Activated T-cell treated with anti-CD3 and anti-CD28 coated beads, Interleukin-2, amount 50 U/mL, for 1 hour (primary cell): ENCODE results near the gene TAL1.

Source experiments
- DNase-seq: peaks from one replicate; pipeline ENCODE4 v3.0.0-alpha.2; 2020

TAL1 gene

GRCh38 chr1:47186267-47187185 is 45.5 kb downstream of the TAL1 start:
- no peak for DNase-seq

GRCh38 chr1:47184822-47185677 is 47.0 kb downstream of the TAL1 start:
- no peak for DNase-seq

GRCh38 chr1:47184090-47184821 is 47.8 kb downstream of the TAL1 start:
- no peak for DNase-seq

- no peak for DNase-seq
These were observed 48.5 kb downstream of the TAL1 start for GRCh38 chr1:47183308-47184089.

- DNase-seq: no peak
These were observed 49.3 kb downstream of the TAL1 start for GRCh38 chr1:47182676-47183235.

- DNase-seq: no peak
These were observed 49.9 kb downstream of the TAL1 start for GRCh38 chr1:47181955-47182675.

GRCh38 chr1:47181095-47181954 is 50.7 kb downstream of the TAL1 start:
- DNase-seq: no peak

- no peak for DNase-seq
These were observed 51.4 kb downstream of the TAL1 start for GRCh38 chr1:47180603-47181094.

GRCh38 chr1:47179988-47180563 is 51.9 kb downstream of the TAL1 start:
- DNase-seq: no peak

GRCh38 chr1:47179017-47179987 is 52.7 kb downstream of the TAL1 start:
- DNase-seq: peak; percentile 70

GRCh38 chr1:47178654-47179016 is 53.4 kb downstream of the TAL1 start:
- no peak for DNase-seq

GRCh38 chr1:47178020-47178419 is 54.0 kb downstream of the TAL1 start:
- DNase-seq: no peak

GRCh38 chr1:47175227-47175934 is 56.6 kb downstream of the TAL1 start:
- DNase-seq: peak; percentile 29

- DNase-seq: no peak
These were observed 57.4 kb downstream of the TAL1 start for GRCh38 chr1:47174656-47175020.

- DNase-seq: no peak
These were observed 59.2 kb downstream of the TAL1 start for GRCh38 chr1:47172782-47173181.
